ENCODE measurements around the gene CKB.
"Not testable (repeated sequence)": the region's sequence is repeated elsewhere in the genome, so short reads cannot be mapped to it uniquely, and the experiment has no call there.

Gene CKB

GRCh38 chr14:103517174-103517566 is 5.5 kb downstream of the CKB start:
- no peak for TF ChIP-seq CTCF (IDR thresholded peaks at IDR 0.05; ENCODE audit: borderline replicate concordance, insufficient read depth, low read depth, low read length)
- no peak overlapping the region for H3K4me3 ChIP-seq (ENCODE audit: low read depth, low read length)

DNA sequence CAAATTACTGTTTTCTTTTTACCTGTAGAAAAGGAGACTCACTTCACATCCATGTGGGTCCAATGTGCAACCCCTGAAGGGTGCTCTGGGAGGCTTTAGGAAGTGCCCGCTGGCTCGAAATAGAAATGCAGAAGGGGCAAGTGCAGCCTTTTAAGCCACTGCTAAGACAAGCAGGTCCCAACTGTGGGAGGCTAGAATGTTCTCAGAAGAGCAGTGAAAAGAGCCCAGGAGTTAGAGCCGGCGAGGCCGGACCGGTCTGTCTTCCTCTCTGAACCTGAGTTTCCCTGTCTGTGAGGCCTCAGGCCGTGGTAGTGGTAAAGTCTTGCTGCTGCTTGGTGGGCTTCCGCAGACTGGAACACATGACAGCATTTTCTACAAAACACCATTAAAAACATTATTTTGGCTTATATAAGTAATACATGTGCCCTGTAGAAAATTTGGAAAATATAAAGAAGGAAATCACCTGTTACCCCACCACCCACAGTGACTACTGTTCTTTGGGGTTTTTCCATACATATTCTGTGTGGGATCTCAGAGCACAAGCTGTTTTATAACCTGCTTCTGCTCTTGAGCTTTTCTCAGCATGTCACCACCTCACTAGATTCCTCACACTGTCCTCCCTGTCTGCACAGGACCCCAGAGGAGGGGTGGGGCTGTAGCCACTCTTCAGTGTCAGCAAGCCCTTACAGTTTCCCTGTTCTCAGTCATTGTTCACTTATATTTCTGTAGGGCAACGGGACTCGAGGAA is 6.0 kb downstream of the CKB start:
- TF ChIP-seq CTCF (IDR thresholded peaks at IDR 0.05; ENCODE audit: borderline replicate concordance, insufficient read depth, low read depth, low read length), result no peak
- no peak overlapping the region for H3K4me3 ChIP-seq (ENCODE audit: low read depth, low read length)

DNA sequence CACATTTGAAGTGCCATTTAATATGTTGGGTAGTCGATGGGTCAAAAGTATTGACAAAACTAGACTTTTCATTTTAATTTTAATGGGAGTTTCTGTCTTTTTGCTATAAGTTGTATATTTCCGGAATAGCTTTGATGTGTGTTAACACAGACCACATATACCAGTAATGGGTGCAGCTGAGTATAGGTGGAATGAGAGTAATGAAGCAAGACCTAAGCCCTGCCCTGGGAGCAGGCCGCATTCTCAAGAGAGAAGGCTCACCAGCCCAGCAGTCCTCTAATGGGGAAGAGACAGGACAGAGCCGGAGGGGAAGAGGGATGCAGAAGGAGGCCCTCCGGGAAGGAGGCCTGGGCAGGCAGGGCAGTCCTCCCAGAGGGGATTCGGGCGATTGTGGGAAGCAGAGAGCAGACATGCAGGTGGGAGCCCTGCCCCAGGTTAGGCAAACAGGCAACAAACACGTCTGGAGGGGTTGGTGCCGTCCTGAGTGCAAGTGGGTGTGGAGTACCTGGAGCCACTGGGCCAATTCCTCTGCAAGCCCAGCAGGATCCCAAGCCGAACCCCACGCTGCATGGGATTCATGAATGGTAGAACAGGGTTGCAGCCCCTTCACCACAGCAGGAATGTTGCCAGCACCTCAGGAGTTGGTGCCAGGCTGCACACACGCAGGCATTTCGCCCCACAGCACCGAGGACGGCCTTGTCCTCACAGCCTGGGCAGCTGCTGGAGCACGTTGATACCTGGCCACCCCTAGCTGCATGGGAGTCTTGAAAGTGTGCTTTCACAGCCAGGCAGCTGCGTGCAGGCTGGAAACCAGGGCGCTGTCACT is 7.8 kb downstream of the CKB start:
- no peak for TF ChIP-seq CTCF (IDR thresholded peaks at IDR 0.05; ENCODE audit: borderline replicate concordance, insufficient read depth, low read depth, low read length)

GRCh38 chr14:103512701-103513611 is 9.7 kb downstream of the CKB start:
- H3K4me3 ChIP-seq (ENCODE audit: low read depth, low read length), result no peak overlapping the region
- TF ChIP-seq CTCF (IDR thresholded peaks at IDR 0.05; ENCODE audit: borderline replicate concordance, insufficient read depth, low read depth, low read length), result no peak

More for the DNA sequence above, 7.8 kb downstream of the CKB start:
- H3K4me3 ChIP-seq (ENCODE audit: low read depth, low read length), result no peak overlapping the region

- not testable (repeated sequence) for H3K4me3 ChIP-seq (ENCODE audit: low read depth, low read length)
Measured at GRCh38 chr14:103512180-103512579, 10.4 kb downstream of the CKB start.

DNA sequence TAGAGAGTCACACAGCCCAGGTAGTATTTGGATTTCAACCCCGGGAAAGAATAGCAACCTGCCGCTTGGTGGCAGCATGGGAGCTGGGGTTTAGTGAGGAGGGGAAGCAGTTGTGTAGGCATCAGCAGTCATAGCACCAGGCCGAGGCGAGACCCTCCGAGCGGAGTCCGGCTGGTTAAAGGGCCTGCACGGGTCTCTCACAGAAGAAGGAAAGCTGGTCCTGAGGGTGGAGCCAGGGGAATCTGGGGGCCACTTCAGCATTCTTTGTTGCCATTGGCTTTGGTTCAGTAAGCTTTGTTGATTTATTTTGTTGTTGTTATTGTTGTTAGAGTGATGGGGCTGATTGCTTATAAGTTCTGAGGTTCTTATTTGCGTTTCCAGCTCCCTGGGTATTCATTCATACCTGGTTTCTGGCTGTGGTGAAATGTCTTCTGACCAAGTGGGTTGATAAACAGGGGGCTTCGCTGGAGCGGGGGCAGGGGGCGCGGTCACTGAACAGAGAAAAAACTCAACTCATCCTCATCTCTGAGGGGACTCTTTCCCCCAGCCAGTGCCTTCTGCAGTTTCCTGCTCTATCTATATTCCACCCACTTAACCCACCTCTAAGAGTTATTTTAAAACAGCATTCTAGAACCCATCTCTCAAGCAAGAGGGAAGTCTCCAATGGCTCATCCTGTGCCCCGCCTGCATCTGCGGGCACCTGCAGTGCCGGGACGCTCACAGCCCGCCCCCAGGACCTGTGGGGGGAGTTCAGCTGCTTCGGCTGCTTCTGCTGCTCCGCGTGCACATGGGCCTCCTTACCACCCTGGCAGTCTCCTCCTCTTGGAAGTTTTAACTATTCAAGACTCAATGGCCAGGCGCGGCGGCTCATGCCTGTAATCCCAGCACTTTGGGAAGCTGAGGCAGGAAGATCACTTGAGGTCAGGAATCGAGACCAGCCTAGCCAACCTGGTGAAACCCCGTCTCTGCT is 11.6 kb downstream of the CKB start:
- no peak overlapping the region for H3K4me3 ChIP-seq (ENCODE audit: low read depth, low read length)
- no peak for TF ChIP-seq CTCF (IDR thresholded peaks at IDR 0.05; ENCODE audit: borderline replicate concordance, insufficient read depth, low read depth, low read length)

All from GM12875 (cell line).